ENCODE measurements around the gene HMSD.

- no peak for TF ChIP-seq CTCF (conservative IDR thresholded peaks at IDR 0.05)
- no peak for TF ChIP-seq ZFX (IDR thresholded peaks at IDR 0.05)
Observed at GRCh38 chr18:63997041-63997440, 47.9 kb downstream of the HMSD start.

Measured in C4-2B (cell line).